Endothelial cell of hepatic sinusoid (primary cell): ENCODE data around the gene MRRF.

Experiments
- in situ Hi-C: cut with HindIII; loops from 2 replicates; pipeline ENCODE4 v1.10.0; 2017; ENCODE audit warnings: low sequenced_read_pairs

Gene MRRF, protein sequence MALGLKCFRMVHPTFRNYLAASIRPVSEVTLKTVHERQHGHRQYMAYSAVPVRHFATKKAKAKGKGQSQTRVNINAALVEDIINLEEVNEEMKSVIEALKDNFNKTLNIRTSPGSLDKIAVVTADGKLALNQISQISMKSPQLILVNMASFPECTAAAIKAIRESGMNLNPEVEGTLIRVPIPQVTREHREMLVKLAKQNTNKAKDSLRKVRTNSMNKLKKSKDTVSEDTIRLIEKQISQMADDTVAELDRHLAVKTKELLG

DNA sequence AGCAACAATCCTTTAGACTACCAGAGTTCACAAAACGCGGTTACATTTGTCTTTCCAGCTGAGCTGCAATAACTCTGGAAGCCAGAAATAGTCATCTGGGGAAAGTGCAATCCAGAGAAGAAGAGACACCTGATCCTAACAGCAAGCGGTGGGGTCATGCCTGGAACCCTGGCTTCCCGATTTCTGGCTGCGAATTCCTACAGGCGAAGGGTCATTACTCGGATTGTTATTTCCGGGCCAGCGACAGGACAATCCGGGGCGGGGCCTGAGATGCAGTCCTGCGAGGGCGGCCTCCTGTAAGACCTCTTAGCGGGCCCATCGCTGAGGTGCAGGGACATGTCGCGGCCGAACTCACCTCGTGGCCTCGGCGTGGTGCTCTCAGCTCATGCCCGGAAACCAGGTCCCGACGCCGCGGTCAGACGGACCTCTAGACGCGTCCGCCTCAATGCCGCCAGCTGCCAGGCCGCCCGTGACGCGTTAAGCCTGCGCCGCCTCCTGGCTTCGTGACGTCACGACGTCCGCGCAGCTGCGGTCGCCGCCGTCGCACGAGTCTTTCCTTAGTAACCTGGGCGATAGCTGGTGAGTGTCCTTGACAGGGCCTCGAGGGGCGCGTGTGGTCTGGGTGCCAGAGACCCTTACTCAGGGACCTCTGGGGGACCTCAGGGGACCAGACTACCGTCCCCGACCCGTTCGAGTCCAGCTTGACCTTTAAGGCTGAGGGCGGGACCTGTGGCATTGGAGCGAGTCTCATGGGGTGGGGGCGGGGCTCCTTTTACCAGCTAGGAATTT, at the start of gene MRRF, which contains the start of gene RBM18:
Gene MRRF, plus strand, starts transcription at position 523 of the 789 bp plus-strand sequence. CDS start 6,010 bp downstream, outside the sequence.
Gene RBM18, minus strand, starts transcription at position 481 of the 789 bp plus-strand sequence. CDS start 3,348 bp downstream, outside the sequence.
- in situ Hi-C loops = no loop called here

DNA sequence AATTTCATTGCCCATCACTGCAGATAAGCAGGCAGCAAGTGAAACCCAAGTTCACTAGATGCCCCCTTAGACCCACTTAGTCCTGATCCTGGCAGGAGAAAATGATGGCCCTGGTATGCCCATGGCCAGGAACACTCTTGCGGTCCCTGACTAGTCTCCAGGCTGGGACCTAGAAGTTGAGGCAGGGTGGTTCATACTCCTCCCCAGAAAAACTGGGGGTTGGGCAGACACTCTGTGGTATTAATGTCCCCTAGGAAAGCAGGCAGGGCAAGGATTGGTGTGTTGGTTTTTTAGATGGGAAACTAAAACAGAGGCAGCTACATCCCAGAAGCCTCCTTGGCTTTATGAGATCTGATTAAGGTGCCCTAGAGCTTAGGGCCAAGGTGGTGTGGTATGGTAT, 49.0 kb upstream of the MRRF start:
- in situ Hi-C loops = no loop called here

- in situ Hi-C loops = no loop called here
Observed at GRCh38 chr9:122216138-122216797, 48.4 kb upstream of the MRRF start.

GRCh38 chr9:122216798-122217418, 47.8 kb upstream of the MRRF start:
- in situ Hi-C loops = no loop called here

GRCh38 chr9:122217640-122218039, 47.0 kb upstream of the MRRF start:
- in situ Hi-C loops = no loop called here

DNA sequence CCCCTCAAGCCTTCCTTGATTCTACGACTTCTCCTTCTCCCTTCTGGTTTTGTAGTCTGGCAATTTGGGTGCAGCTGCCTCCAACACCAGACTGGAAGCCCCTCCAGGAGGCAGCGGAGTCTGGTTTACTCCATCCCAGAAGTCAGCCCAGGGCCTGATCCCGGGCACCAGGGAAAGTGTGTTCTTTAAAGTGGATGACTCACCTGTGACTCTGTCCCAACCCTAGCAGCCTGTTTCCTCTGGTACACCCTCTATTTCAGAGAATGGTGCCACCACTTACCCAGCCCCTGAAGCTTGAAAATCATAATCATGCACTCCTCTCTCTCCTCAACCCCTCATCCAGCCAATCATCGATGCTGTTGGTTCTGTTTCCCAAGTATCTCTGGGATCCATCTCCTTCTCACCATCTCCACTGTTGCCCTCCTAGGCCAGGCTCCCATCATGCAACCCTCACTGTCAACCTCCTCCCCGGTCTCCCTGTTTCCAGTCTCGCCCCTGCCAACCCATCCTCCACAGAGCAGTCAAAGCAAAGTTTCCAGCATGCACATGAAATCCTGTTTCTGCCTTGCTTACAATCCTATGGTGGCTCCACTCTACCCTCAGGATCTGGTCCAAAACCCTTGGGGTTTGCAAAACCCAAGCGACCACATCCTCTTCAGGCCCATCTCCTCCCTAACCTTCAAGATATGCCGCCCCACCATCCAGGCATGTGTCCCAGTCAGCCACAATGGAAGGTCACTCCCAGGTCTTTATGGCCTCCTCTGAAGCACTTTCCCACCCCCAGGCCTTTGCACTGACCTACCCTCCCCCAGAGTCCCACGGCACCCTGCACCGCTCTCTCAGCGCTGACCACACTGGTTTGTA, 46.4 kb upstream of the MRRF start:
- in situ Hi-C loops = no loop called here

DNA sequence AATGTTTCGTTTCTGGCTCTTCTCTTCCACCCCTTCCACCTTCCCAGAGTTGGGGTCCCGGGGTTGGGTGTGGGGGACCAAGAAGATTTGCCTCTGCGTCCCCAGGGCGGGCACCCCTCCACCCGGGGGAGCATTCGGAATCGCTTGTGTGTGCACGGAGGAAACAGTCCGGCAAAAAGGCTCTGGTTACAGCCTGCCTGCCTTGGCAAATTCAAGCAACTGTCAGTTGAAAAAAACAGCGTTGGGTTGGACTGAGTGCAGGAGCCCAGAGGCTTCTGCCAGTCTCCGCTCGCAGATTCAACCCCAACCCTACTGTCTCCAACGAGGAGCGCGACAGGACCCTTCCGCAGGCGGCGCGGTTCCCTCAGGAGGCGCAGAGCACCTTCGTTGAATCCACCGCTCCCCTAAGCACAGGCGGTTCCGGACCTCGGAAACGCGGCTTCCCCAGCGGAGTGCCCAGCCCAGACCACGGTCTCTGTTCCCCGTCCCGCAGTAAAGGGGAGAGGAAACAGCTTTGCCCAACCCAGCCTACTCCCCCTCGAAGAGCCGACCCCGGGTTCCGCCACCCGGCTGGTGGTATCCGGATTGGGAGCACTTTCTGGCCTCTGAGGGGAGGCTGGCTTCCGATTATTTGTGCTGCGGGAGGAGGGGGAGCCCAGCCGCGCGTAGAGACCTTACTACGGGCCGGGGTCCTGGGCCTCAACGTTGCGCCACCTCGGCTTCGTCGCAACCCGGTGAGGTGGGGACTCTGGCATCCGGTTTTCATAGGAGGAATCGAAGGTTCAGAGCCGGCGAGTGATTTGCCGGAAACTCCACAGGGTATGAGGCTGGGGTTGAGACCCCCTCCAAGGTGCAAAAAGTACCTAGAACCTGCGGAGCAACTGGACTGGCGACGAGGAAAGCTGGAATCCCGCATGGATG, 45.5 kb upstream of the MRRF start:
- in situ Hi-C loops = no loop called here

DNA sequence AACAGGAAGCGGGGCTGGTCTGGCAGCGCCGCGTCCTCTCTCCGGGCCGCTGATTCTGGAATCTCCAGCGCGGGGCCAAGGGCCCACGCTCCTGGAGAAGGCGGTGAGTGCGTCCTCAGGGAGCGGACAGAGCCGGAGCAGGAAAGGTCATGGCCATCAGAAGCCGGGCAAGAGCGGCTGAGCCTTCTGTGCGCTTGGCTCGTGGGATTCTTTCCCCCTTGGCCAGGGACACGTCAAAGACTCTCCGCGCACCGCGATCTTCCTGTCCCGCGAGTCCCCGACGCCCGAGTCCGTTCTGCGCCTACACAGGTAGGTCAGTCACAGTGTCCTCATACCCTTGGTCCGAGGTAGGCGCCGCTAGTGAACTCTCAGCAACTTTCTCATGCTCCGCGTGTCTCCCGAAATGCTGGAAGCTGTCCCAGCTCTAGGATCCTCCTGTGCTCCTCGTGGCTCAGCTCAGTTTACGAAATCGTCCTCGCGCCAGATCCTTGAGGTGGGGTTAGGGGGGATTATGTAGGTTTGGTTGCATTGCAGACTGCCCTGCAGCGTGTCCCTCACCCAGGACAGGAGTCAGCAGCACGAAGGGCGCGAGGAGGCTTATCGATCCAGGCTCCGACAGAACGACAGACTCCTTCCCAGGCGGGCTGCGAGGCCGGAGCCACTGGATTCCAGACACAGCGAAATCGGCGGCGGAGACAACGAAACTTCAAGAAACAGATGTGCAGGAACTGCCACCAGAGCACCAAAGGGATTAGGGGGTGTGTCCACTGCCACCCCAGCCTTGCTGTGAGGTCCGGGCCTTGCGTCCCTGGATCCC, 44.6 kb upstream of the MRRF start:
- in situ Hi-C loops = loop anchor here (5.0 kb wide), 1 partner anchor 98 kb away; no protein-coding TSS in a partner anchor

- in situ Hi-C loops = loop anchor here (5.0 kb wide), 1 partner anchor 98 kb away; no protein-coding TSS in a partner anchor
Observed at GRCh38 chr9:122220673-122221182, 44.0 kb upstream of the MRRF start.

GRCh38 chr9:122221183-122221811, 43.4 kb upstream of the MRRF start:
- in situ Hi-C loops = loop anchor here (5.0 kb wide), 1 partner anchor 99 kb away; no protein-coding TSS in a partner anchor

DNA sequence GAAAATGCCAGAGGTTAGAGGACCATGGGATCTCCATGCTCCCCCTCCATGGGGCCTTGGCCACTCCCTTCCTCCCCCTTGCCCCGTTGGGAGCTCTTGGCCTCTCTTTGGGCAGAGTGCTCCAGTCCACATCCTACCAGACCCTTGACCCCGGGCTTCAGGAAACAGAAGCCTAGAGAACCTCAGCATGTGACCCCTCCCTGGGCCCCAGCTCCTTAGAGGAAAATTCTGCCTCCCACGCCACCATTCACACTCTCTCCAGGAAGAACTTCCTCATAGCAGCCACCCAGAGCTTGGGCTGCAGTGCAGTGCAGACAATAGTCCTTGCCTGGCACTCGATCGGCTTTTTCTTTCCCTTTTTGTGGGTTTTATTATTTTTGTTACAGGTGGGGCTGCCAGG, 41.9 kb upstream of the MRRF start:
- in situ Hi-C loops = loop anchor here (5.0 kb wide), 1 partner anchor 100 kb away; no protein-coding TSS in a partner anchor

- in situ Hi-C loops = loop anchor here (5.0 kb wide), 1 partner anchor 101 kb away; no protein-coding TSS in a partner anchor
Observed at GRCh38 chr9:122223435-122223834, 41.2 kb upstream of the MRRF start.

- in situ Hi-C loops = no loop called here
Observed at GRCh38 chr9:122225312-122226141, 39.2 kb upstream of the MRRF start.

DNA sequence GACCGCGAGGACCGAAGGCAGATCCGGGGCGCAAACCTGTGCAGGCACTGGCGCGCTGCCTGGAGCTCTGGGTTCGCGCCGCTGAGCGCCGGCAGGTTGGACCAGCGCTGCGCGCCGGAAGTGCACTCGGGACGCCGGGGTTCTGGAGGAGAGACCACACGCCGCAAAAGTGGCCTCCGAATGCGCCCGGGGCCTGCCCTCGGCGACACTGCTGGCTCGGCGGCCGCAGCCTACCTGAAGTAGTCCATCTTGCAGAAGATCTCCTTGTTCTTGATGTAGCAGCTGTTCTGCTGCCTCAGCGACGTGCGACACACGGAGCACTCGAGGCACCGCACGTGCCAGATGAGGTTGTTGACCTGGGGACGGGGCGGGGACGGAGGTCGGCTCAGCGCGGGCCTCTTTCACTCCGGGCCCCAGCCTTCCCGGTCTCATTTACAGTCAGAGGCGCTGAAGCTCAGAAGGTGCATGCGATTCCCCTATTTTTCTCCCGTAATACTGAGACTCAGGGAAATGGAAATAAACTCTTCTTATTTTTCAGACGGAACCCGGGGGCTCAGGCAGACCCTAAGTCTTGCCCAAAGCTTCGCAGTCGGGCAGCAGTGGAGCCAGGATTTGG, 38.4 kb upstream of the MRRF start:
- in situ Hi-C loops = no loop called here

GRCh38 chr9:122226758-122227574, 37.7 kb upstream of the MRRF start:
- in situ Hi-C loops = no loop called here
